Coronary artery (tissue), 2 donors: Measurements from ENCODE around the gene SLC26A9.

Source experiments
- DNase-seq: peaks from one replicate; pipeline ENCODE4 v3.0.0-alpha.2; 2017; ENCODE audit warnings: low spot score
- H3K27ac ChIP-seq, 2 donors: fragments of 200-600 bp; sonication (generic); one replicate each; pipeline ENCODE4 v1.5.1; 2016 to 2019
- H3K4me3 ChIP-seq: fragments of 200-600 bp; sonication (generic); 2 replicates; pipeline ENCODE4 v1.5.1; 2016; ENCODE audit warnings: mild to moderate bottlenecking, moderate library complexity
- TF ChIP-seq, protein P1 (sequence below): fragments of 200-600 bp; sonication (generic); IDR thresholded peaks from one replicate; pipeline ENCODE4 v1.5.1; 2019; ENCODE audit warnings: antibody characterized with exemption

The SLC26A9 gene

DNA sequence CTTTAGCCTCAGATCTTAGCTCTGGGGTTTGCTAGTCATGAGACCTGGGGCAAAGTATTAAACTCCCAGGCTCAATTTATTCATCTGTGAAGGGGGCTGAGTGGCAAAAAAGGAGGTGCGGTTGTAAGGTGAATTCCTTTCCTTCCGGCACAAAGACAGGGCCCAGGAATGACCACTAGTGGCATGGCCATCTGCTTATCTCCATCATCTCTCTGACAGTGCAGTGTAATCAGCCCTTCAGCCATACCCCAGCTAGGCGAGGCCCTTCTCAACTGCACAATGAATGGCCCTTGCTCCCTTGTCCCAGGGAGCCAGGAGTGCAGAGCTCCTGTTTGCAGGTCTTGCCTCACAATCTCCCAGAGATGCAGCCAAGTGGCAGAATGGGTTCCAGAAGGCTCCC lies 5.6 kb upstream of the SLC26A9 start:
- Histone ChIP-seq H3K4me3 (no peak overlapping the region), H3K27ac (no peak overlapping the region)
- no peak for DNase-seq
- TF ChIP-seq, protein P1, sequence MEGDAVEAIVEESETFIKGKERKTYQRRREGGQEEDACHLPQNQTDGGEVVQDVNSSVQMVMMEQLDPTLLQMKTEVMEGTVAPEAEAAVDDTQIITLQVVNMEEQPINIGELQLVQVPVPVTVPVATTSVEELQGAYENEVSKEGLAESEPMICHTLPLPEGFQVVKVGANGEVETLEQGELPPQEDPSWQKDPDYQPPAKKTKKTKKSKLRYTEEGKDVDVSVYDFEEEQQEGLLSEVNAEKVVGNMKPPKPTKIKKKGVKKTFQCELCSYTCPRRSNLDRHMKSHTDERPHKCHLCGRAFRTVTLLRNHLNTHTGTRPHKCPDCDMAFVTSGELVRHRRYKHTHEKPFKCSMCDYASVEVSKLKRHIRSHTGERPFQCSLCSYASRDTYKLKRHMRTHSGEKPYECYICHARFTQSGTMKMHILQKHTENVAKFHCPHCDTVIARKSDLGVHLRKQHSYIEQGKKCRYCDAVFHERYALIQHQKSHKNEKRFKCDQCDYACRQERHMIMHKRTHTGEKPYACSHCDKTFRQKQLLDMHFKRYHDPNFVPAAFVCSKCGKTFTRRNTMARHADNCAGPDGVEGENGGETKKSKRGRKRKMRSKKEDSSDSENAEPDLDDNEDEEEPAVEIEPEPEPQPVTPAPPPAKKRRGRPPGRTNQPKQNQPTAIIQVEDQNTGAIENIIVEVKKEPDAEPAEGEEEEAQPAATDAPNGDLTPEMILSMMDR = no peak

DNA sequence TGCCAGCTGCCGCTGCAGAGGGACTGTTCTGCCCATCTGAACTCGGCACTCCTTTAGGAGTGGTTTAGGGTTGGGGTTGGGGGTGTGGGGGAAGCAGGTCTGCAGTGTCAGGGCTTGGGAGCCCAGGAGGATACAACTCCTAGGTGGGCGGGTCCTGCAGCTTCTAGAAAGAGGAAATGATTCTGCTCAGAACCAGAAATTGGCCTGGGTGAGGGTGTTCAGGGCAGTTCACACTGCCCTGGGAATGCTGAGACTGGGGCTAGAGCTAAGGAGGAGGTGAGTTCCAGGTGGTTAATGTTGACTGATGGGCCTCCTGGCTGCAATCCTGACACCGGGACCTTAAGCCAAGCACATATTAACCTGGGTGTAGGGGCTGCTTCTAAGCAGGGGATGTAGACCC lies 4.8 kb upstream of the SLC26A9 start:
- no peak for DNase-seq
- TF ChIP-seq, protein P1 = no peak

DNA sequence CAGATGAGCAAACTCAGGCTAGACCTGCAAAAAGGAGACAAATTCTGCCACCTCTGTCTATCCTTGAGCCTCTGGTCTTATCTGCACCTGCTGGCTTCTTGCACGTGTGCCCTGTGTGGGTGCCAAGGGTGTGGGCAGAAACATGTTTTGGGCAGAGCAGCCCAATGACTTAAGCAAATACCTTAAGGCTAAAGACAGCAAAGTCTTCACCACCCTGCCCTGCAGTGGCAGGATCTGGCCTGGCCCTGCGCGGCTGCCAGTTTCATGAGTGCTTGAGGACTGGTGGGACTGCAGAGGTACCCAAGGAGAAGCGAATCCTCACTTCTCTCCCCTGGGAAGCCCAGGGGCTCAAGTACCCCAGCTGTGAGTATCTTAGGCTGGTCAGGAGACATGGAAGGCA lies 3.8 kb upstream of the SLC26A9 start:
- no peak overlapping the region for H3K4me3 ChIP-seq
- DNase-seq = no peak
- TF ChIP-seq, protein P1 = no peak
- no peak overlapping the region for H3K27ac ChIP-seq

More for the DNA sequence above, 4.8 kb upstream of the SLC26A9 start:
- Histone ChIP-seq H3K27ac (no peak overlapping the region), H3K4me3 (no peak overlapping the region)

DNA sequence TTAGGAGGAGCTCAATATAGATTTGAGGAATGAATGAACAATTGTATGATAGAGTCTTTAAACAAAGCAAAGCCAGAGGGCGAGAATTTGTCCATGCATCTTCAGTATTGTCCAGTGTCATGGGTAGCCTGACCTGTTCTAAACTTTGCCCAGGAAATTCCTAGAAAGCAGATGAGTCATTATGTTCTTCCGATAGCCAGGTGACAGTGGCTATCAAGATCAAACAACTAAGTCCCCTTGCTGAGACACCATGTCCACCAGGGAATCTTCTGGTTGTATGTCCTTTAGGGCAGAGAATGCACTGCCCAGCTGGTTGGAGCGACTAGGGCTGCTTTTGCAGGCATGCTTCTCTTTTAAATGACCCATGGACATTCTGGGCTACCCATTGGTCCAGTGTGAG lies 1.8 kb upstream of the SLC26A9 start:
- Histone ChIP-seq H3K4me3 (no peak overlapping the region), H3K27ac (no peak overlapping the region)
- no peak for DNase-seq
- TF ChIP-seq, protein P1 = no peak

DNA sequence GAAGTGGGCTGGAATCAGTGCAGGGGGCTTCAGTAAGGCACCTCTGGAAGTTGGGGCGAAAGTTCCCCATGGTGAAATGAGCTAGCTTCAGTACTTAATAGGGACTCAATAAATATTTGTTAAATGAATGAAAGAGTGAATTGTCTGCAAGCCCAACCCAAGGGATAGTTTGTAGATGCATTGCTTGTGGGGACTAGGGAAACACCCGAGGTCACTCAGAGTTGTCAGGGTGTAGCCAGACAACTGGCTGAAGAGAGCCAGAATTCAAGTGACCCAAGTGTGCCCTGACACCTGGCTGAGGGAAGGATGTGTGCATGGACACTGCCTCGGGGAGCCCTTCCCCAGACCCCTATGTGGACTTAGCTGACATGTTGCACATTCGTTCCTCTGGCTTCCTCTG lies 1.3 kb upstream of the SLC26A9 start:
- Histone ChIP-seq H3K4me3 (no peak overlapping the region), H3K27ac (no peak overlapping the region)
- DNase-seq = no peak
- TF ChIP-seq, protein P1 = no peak

DNA sequence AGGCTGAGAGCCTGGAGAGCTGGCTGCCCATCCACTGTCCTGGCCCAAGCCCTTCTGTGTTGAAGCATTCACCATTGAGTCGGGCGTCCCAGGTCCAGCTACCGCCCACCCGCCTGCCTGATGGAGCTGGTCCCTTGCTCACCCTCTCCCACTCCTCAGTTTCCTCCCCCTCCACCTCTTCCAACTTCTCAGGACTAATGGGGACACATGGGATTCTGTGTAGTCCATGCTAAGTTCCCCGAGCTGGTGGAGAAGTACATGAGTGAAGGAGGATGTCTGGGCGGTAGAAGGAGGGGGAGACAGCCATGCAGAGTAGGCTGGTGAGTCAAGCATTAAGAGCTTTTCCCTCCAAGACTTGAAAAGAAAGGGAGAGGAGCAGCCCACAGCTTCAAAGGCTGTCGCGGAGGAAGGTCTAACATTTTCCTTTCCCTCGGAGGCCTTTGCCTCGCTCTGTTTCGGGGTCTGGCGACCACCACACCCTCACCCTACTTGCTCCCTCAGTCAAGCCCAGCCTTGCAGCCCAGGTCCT lies 561 bp downstream of the SLC26A9 start:
- no peak overlapping the region for H3K4me3 ChIP-seq
- DNase-seq = no peak

DNA sequence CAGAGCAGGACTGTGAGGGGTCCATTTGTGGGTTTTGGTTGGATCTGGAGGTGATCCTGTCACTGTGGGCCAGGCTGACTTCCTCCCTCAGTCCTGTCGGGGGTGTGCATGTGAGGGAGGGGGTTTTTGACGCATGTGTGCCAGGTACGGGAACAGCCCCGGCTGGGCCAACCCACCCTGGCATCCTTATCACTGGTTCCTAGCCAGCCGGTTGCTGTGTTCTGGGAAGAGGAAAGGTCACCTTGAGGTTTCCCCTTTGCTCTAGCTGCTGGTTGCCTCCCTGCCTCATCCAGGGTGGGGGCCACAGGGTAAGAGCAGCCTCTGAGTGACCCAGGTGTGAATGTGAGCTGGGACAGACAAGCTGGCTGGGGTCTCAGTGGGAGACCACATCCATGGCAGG lies 2.5 kb downstream of the SLC26A9 start:
- no peak overlapping the region for H3K27ac ChIP-seq
- TF ChIP-seq, protein P1 = no peak
- H3K4me3 ChIP-seq = no peak overlapping the region
- no peak for DNase-seq

More for the DNA sequence above, 561 bp downstream of the SLC26A9 start:
- TF ChIP-seq, protein P1 = no peak
- H3K27ac ChIP-seq = no peak overlapping the region
